SK-N-SH (cell line): ENCODE data around the gene SMCP. TPM values are rescaled to one million over a fixed set of nuclear protein-coding genes. Genes with fewer than 3 reads are reported as not detected.
A peak's percentile ranks its signal among the peaks of the same experiment; 100 is the strongest.

Experiments used
- CTCF ChIA-PET: fragments of 300-600, 350-600 bp; formaldehyde crosslinking; extraction: SDS; loops from one replicate; lab custom pipeline; 2021; lab: Yijun Ruan, JAX
- POLR2A ChIA-PET: fragments of 350-600 bp; sonication (Branson Sonifier 250); formaldehyde crosslinking; extraction: SDS; loops from one replicate; lab custom pipeline; 2020; ENCODE audit warnings: antibody characterized with exemption, inconsistent platforms; lab: Yijun Ruan, JAX
- DNase-seq: peaks from one replicate; pipeline ENCODE4 v3.0.0; 2012
- H2AFZ ChIP-seq: fragments of 200-600 bp; sonication (generic); 2 replicates; pipeline ENCODE4 v1.8.1; 2016; ENCODE audit warnings: antibody characterized with exemption, mild to moderate bottlenecking, low read depth
- H3F3A ChIP-seq: fragments of 200-600 bp; sonication (generic); replicated peaks from 2 replicates; pipeline ENCODE3; 2016; ENCODE audit warnings: antibody characterized with exemption, mild to moderate bottlenecking; ENCODE audit not compliant: insufficient read depth
- H3K27ac ChIP-seq, 2 experiments: fragments of 200-500 bp in 1 of 2; fragments of 200-600 bp in 1 of 2; sonication (Bioruptor generic) in 1 of 2; sonication (generic), shearing (Covaris generic) in 1 of 2; 2 replicates each; pipeline versions ENCODE4 v1.5.1 to v1.6.1; 2014 to 2016; ENCODE audit warnings: low read depth in 2 of 2, inconsistent platforms in 1 of 2, low read length in 1 of 2, mild to moderate bottlenecking in 1 of 2, mixed read lengths in 1 of 2
- H3K27me3 ChIP-seq: fragments of 200-600 bp; sonication (generic), shearing (Covaris generic); 2 replicates; pipeline ENCODE4 v1.6.1; 2016; ENCODE audit warnings: mixed run types; ENCODE audit not compliant: insufficient read depth
- H3K36me3 ChIP-seq, 2 experiments: fragments of 200-500 bp in 1 of 2; fragments of 200-600 bp in 1 of 2; sonication (Bioruptor generic) in 1 of 2; sonication (generic) in 1 of 2; replicated peaks in 1 of 2; 2 replicates each; pipeline versions ENCODE3 to v1.5.1; 2014 to 2016; ENCODE audit warnings: low read length in 1 of 2, mild to moderate bottlenecking in 1 of 2; ENCODE audit not compliant: insufficient read depth in 2 of 2, control insufficient read depth in 1 of 2
- H3K4me1 ChIP-seq, 2 experiments: fragments of 200-500 bp in 1 of 2; fragments of 200-600 bp in 1 of 2; sonication (Bioruptor generic) in 1 of 2; sonication (generic), shearing (Covaris generic) in 1 of 2; 2 replicates each; pipeline versions ENCODE4 v1.5.1 to v1.6.1; 2014 to 2016; ENCODE audit warnings: low read depth in 1 of 2, low read length in 1 of 2, mixed run types in 1 of 2; ENCODE audit not compliant: insufficient read depth in 2 of 2, control insufficient read depth in 1 of 2
- H3K4me2 ChIP-seq: fragments of 200-600 bp; sonication (generic), shearing (Covaris generic); 2 replicates; pipeline ENCODE4 v1.6.1; 2017; ENCODE audit warnings: mixed run types
- H3K4me3 ChIP-seq, 2 experiments: fragments of 200-500 bp in 1 of 2; fragments of 200-600 bp in 1 of 2; sonication (Bioruptor generic) in 1 of 2; sonication (generic), shearing (Covaris generic) in 1 of 2; 2 replicates each; pipeline versions ENCODE4 v1.5.1 to v1.8.1; 2014 to 2016; ENCODE audit warnings: low read depth in 2 of 2, inconsistent platforms in 1 of 2, low read length in 1 of 2, mild to moderate bottlenecking in 1 of 2, mixed read lengths in 1 of 2, moderate library complexity in 1 of 2
- H3K79me2 ChIP-seq: fragments of 200-600 bp; sonication (generic); 2 replicates; pipeline ENCODE4 v1.8.1; 2017; ENCODE audit warnings: mild to moderate bottlenecking; ENCODE audit not compliant: insufficient read depth
- H3K9ac ChIP-seq: fragments of 200-600 bp; sonication (generic); 2 replicates; pipeline ENCODE4 v1.6.1; 2017; ENCODE audit warnings: mixed run types
- H3K9me2 ChIP-seq: fragments of 200-600 bp; sonication (generic); 2 replicates; pipeline ENCODE4 v1.6.1; 2017; ENCODE audit warnings: mixed run types
- H3K9me3 ChIP-seq: fragments of 200-600 bp; sonication (generic); 2 replicates; pipeline ENCODE4 v1.6.1; 2017; ENCODE audit warnings: mixed run types, mild to moderate bottlenecking, moderate library complexity
- H4K20me1 ChIP-seq: fragments of 200-600 bp; sonication (generic); 2 replicates; pipeline ENCODE4 v1.6.1; 2017; ENCODE audit warnings: mild to moderate bottlenecking, mixed run types; ENCODE audit not compliant: insufficient read depth
- CHD2 ChIP-seq: fragments of 150-350 bp; IDR thresholded peaks from 2 replicates; pipeline ENCODE4 v1.6.1; 2018; ENCODE audit warnings: low read length; ENCODE audit not compliant: partially characterized antibody
- FOXJ3 ChIP-seq: sonication (generic); formaldehyde crosslinking; IDR thresholded peaks from 2 replicates; pipeline ENCODE4 v1.5.1; 2020; ENCODE audit warnings: mild to moderate bottlenecking, missing genetic modification reagents
- GABPA ChIP-seq: IDR thresholded peaks from 2 replicates; pipeline ENCODE4 v1.4.0; 2012; ENCODE audit warnings: low read depth, mild to moderate bottlenecking
- JUND ChIP-seq: IDR thresholded peaks from 2 replicates; pipeline ENCODE4 v1.4.0; 2012
- RCOR1 ChIP-seq: fragments of 150-350 bp; IDR thresholded peaks from 2 replicates; pipeline ENCODE4 v1.6.1; 2017; ENCODE audit warnings: antibody characterized with exemption, low read length
- RFX5 ChIP-seq: IDR thresholded peaks from 2 replicates; pipeline ENCODE4 v1.6.1; 2012; ENCODE audit warnings: mild to moderate bottlenecking, improper control_type of control experiment, low read length
- RXRA ChIP-seq: IDR thresholded peaks from 2 replicates; pipeline ENCODE4 v1.4.0; 2012; ENCODE audit warnings: low read depth, mild to moderate bottlenecking, borderline replicate concordance
- SIN3A ChIP-seq: IDR thresholded peaks from 2 replicates; pipeline ENCODE4 v1.6.1; 2012; ENCODE audit warnings: low read depth, mild to moderate bottlenecking, low read length, moderate library complexity, borderline replicate concordance
- SMC3 ChIP-seq: IDR thresholded peaks from 2 replicates; pipeline ENCODE4 v1.6.1; 2012; ENCODE audit warnings: low read depth, low read length, improper control_type of control experiment
- WGBS: methylation state at CpG from one replicate; pipeline ENCODE4 v1.1.6; 2017; ENCODE audit warnings: low lambda C conversion rate; 5-methylcytosine and 5-hydroxymethylcytosine counted together
- polyA plus RNA-seq, 3 experiments: library from polyadenylated mRNA; depleted of rRNA; stranded (reverse); fragments of >200 nt; gene quantifications; 2 replicates each; pipeline ENCODE4 v1.2.3, GENCODE V29; 2012
- TF ChIP-seq, protein P1 (sequence below): IDR thresholded peaks from 2 replicates; pipeline ENCODE4 v1.4.0; 2012; ENCODE audit warnings: low read depth, borderline replicate concordance
- TF ChIP-seq, protein P2 (sequence below): fragments of 150-350 bp; IDR thresholded peaks from 2 replicates; pipeline ENCODE4 v1.6.1; 2017; ENCODE audit warnings: antibody characterized with exemption, low read length, low read depth, borderline replicate concordance
- TF ChIP-seq, protein P3 (sequence below): IDR thresholded peaks from 2 replicates; pipeline ENCODE4 v1.4.0; 2012; ENCODE audit warnings: low read depth, borderline replicate concordance
- TF ChIP-seq, protein P4 (sequence below): fragments of 200-600 bp; sonication (generic); IDR thresholded peaks from 2 replicates; pipeline ENCODE4 v1.6.1; 2017; ENCODE audit warnings: antibody characterized with exemption, mild to moderate bottlenecking, moderate library complexity

The SMCP gene, protein sequence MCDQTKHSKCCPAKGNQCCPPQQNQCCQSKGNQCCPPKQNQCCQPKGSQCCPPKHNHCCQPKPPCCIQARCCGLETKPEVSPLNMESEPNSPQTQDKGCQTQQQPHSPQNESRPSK
- polyA plus RNA-seq (2012; rRNA removed) = not detected in 2 replicates
- polyA plus RNA-seq (2012; cell fraction: cytosol; rRNA removed) = not detected in 2 replicates
- not detected in 2 replicates for polyA plus RNA-seq (2012; cell fraction: nucleus; rRNA removed)

DNA sequence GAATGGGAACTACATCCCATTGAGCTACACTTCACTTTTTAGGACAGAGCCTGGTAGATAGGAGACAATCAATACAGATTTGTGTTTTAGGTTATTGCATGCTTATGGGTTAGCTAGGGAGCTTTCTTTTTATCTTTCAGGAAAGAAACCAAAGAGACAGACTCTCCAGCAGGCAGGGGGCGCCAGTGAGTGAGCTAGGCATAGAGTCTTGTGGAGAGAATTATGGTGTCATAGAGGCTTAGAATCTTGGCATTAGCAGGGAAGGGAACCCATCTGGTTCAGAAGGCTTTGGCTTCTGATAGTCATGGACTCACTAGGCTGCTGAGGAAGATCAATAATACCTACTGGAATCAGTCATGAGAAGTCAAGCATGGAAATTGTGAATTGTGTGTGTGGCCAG is at the start of gene SMCP:
Gene SMCP, plus strand, starts transcription at position 281 of the 400 bp plus-strand sequence. CDS start 6,101 bp downstream, outside the sequence.
- no peak within 1 kb of the TSS for H3K4me2 ChIP-seq
- H2AFZ ChIP-seq = no peak within 1 kb of the TSS
- no peak within 1 kb of the TSS for H3K4me3 ChIP-seq
- CTCF ChIA-PET = interaction anchor here (1.0 to 1.7 kb wide), 2 partner anchors 8 to 315 kb away, joined by 3 to 6 read pairs; no protein-coding TSS in a partner anchor
- no peaks in the 10 kb centered on the region; a peak in 1 of 4 replicates for H3K4me1 ChIP-seq
- H3K36me3 ChIP-seq = no peaks in the 10 kb centered on the region
- H3K27me3 ChIP-seq = no peaks in the 10 kb centered on the region
- no peaks in the 10 kb centered on the region for H4K20me1 ChIP-seq
- no peak for DNase-seq
- TF ChIP-seq RXRA = no peak
- TF ChIP-seq SMC3 = no peak
- TF ChIP-seq, protein P1, sequence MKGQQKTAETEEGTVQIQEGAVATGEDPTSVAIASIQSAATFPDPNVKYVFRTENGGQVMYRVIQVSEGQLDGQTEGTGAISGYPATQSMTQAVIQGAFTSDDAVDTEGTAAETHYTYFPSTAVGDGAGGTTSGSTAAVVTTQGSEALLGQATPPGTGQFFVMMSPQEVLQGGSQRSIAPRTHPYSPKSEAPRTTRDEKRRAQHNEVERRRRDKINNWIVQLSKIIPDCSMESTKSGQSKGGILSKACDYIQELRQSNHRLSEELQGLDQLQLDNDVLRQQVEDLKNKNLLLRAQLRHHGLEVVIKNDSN = no peak
- TF ChIP-seq, protein P2, sequence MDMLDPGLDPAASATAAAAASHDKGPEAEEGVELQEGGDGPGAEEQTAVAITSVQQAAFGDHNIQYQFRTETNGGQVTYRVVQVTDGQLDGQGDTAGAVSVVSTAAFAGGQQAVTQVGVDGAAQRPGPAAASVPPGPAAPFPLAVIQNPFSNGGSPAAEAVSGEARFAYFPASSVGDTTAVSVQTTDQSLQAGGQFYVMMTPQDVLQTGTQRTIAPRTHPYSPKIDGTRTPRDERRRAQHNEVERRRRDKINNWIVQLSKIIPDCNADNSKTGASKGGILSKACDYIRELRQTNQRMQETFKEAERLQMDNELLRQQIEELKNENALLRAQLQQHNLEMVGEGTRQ = no peak
- TF ChIP-seq, protein P3, sequence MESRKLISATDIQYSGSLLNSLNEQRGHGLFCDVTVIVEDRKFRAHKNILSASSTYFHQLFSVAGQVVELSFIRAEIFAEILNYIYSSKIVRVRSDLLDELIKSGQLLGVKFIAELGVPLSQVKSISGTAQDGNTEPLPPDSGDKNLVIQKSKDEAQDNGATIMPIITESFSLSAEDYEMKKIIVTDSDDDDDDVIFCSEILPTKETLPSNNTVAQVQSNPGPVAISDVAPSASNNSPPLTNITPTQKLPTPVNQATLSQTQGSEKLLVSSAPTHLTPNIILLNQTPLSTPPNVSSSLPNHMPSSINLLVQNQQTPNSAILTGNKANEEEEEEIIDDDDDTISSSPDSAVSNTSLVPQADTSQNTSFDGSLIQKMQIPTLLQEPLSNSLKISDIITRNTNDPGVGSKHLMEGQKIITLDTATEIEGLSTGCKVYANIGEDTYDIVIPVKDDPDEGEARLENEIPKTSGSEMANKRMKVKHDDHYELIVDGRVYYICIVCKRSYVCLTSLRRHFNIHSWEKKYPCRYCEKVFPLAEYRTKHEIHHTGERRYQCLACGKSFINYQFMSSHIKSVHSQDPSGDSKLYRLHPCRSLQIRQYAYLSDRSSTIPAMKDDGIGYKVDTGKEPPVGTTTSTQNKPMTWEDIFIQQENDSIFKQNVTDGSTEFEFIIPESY = no peak
- TF ChIP-seq, protein P4, sequence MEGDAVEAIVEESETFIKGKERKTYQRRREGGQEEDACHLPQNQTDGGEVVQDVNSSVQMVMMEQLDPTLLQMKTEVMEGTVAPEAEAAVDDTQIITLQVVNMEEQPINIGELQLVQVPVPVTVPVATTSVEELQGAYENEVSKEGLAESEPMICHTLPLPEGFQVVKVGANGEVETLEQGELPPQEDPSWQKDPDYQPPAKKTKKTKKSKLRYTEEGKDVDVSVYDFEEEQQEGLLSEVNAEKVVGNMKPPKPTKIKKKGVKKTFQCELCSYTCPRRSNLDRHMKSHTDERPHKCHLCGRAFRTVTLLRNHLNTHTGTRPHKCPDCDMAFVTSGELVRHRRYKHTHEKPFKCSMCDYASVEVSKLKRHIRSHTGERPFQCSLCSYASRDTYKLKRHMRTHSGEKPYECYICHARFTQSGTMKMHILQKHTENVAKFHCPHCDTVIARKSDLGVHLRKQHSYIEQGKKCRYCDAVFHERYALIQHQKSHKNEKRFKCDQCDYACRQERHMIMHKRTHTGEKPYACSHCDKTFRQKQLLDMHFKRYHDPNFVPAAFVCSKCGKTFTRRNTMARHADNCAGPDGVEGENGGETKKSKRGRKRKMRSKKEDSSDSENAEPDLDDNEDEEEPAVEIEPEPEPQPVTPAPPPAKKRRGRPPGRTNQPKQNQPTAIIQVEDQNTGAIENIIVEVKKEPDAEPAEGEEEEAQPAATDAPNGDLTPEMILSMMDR = peak; percentile 47
- no peak for TF ChIP-seq JUND
- TF ChIP-seq, all 33 proteins: peak for 1
- peaks cover 7% of the 10 kb centered on the region for H3F3A ChIP-seq
- no peak within 1 kb of the TSS for H3K27ac ChIP-seq
- H3K9me3 ChIP-seq = no peaks in the 10 kb centered on the region
- no peaks in the 10 kb centered on the region for H3K79me2 ChIP-seq
- POLR2A ChIA-PET = no interaction called here
- no peak within 1 kb of the TSS for H3K9ac ChIP-seq
- 11% methylated on average over 1 of the region's 1 CpG for WGBS
- no peaks in the 10 kb centered on the region for H3K9me2 ChIP-seq

DNA sequence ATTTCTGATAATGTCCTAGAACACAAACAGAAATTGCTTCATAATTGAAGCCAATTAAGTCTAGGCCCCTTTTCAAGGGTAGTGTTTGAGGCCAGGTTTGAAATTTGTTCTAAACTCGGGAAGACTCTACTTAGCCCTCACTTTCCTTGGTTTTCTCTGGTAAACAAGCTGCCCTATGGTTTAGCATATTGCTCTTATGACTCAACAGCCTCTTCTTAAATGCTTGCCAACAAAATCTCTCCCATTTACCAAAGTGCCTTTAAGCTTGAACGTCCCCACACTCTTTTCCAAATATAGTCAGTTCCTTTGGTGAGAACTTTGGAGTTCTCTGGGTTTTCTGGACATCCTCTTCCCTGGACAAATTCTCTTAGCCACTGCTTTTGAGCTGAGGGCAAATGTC is 41.3 kb upstream of the SMCP start:
- no peaks in the 10 kb centered on the region for H3K79me2 ChIP-seq
- 0% methylated on average over 2 of the region's 2 CpGs for WGBS
- no peaks in the 10 kb centered on the region for H3K9me3 ChIP-seq
- no peaks in the 10 kb centered on the region for H3K4me1 ChIP-seq
- no peak overlapping the region for H2AFZ ChIP-seq
- H3F3A ChIP-seq = no peaks in the 10 kb centered on the region
- H3K27ac ChIP-seq = no peak overlapping the region
- H3K9ac ChIP-seq = no peak overlapping the region
- ChIA-PET POLR2A (no interaction called here), CTCF (interaction anchor here (0.7 to 1.5 kb wide), 2 partner anchors 15 to 79 kb away, joined by 3 read pairs; partner anchors contain the start of gene KPRP)
- DNase-seq = no peak
- no peaks in the 10 kb centered on the region for H3K36me3 ChIP-seq
- H4K20me1 ChIP-seq = no peaks in the 10 kb centered on the region
- no peak overlapping the region for H3K4me3 ChIP-seq
- TF ChIP-seq CHD2 (no peak), GABPA (no peak), RFX5 (no peak), RCOR1 (no peak), FOXJ3 (CRISPR knock-in tag) (no peak), SIN3A (no peak)
- H3K9me2 ChIP-seq = no peaks in the 10 kb centered on the region
- no peak overlapping the region for H3K4me2 ChIP-seq
- no peaks in the 10 kb centered on the region; the same call in 1 of the 2 replicates for H3K27me3 ChIP-seq
